SK-N-SH (cell line): Measurements from ENCODE around the gene REEP1. TPM values are rescaled to one million over a fixed set of nuclear protein-coding genes. Genes with fewer than 3 reads are reported as not detected.

Experiments used
- CTCF ChIA-PET: fragments of 300-600, 350-600 bp; formaldehyde crosslinking; extraction: SDS; loops from one replicate; lab custom pipeline; 2021; lab: Yijun Ruan, JAX
- POLR2A ChIA-PET: fragments of 350-600 bp; sonication (Branson Sonifier 250); formaldehyde crosslinking; extraction: SDS; loops from one replicate; lab custom pipeline; 2020; ENCODE audit warnings: antibody characterized with exemption, inconsistent platforms; lab: Yijun Ruan, JAX
- DNase-seq: peaks from one replicate; pipeline ENCODE4 v3.0.0; 2012
- H2AFZ ChIP-seq: fragments of 200-600 bp; sonication (generic); 2 replicates; pipeline ENCODE4 v1.8.1; 2016; ENCODE audit warnings: antibody characterized with exemption, mild to moderate bottlenecking, low read depth
- H3F3A ChIP-seq: fragments of 200-600 bp; sonication (generic); replicated peaks from 2 replicates; pipeline ENCODE3; 2016; ENCODE audit warnings: antibody characterized with exemption, mild to moderate bottlenecking; ENCODE audit not compliant: insufficient read depth
- H3K27ac ChIP-seq, 2 experiments: fragments of 200-500 bp in 1 of 2; fragments of 200-600 bp in 1 of 2; sonication (Bioruptor generic) in 1 of 2; sonication (generic), shearing (Covaris generic) in 1 of 2; 2 replicates each; pipeline versions ENCODE4 v1.5.1 to v1.6.1; 2014 to 2016; ENCODE audit warnings: low read depth in 2 of 2, inconsistent platforms in 1 of 2, low read length in 1 of 2, mild to moderate bottlenecking in 1 of 2, mixed read lengths in 1 of 2
- H3K27me3 ChIP-seq: fragments of 200-600 bp; sonication (generic), shearing (Covaris generic); 2 replicates; pipeline ENCODE4 v1.6.1; 2016; ENCODE audit warnings: mixed run types; ENCODE audit not compliant: insufficient read depth
- H3K36me3 ChIP-seq, 2 experiments: fragments of 200-500 bp in 1 of 2; fragments of 200-600 bp in 1 of 2; sonication (Bioruptor generic) in 1 of 2; sonication (generic) in 1 of 2; replicated peaks in 1 of 2; 2 replicates each; pipeline versions ENCODE3 to v1.5.1; 2014 to 2016; ENCODE audit warnings: low read length in 1 of 2, mild to moderate bottlenecking in 1 of 2; ENCODE audit not compliant: insufficient read depth in 2 of 2, control insufficient read depth in 1 of 2
- H3K4me1 ChIP-seq, 2 experiments: fragments of 200-500 bp in 1 of 2; fragments of 200-600 bp in 1 of 2; sonication (Bioruptor generic) in 1 of 2; sonication (generic), shearing (Covaris generic) in 1 of 2; 2 replicates each; pipeline versions ENCODE4 v1.5.1 to v1.6.1; 2014 to 2016; ENCODE audit warnings: low read depth in 1 of 2, low read length in 1 of 2, mixed run types in 1 of 2; ENCODE audit not compliant: insufficient read depth in 2 of 2, control insufficient read depth in 1 of 2
- H3K4me2 ChIP-seq: fragments of 200-600 bp; sonication (generic), shearing (Covaris generic); 2 replicates; pipeline ENCODE4 v1.6.1; 2017; ENCODE audit warnings: mixed run types
- H3K4me3 ChIP-seq, 2 experiments: fragments of 200-500 bp in 1 of 2; fragments of 200-600 bp in 1 of 2; sonication (Bioruptor generic) in 1 of 2; sonication (generic), shearing (Covaris generic) in 1 of 2; 2 replicates each; pipeline versions ENCODE4 v1.5.1 to v1.8.1; 2014 to 2016; ENCODE audit warnings: low read depth in 2 of 2, inconsistent platforms in 1 of 2, low read length in 1 of 2, mild to moderate bottlenecking in 1 of 2, mixed read lengths in 1 of 2, moderate library complexity in 1 of 2
- H3K79me2 ChIP-seq: fragments of 200-600 bp; sonication (generic); 2 replicates; pipeline ENCODE4 v1.8.1; 2017; ENCODE audit warnings: mild to moderate bottlenecking; ENCODE audit not compliant: insufficient read depth
- H3K9ac ChIP-seq: fragments of 200-600 bp; sonication (generic); 2 replicates; pipeline ENCODE4 v1.6.1; 2017; ENCODE audit warnings: mixed run types
- H3K9me2 ChIP-seq: fragments of 200-600 bp; sonication (generic); 2 replicates; pipeline ENCODE4 v1.6.1; 2017; ENCODE audit warnings: mixed run types
- H3K9me3 ChIP-seq: fragments of 200-600 bp; sonication (generic); 2 replicates; pipeline ENCODE4 v1.6.1; 2017; ENCODE audit warnings: mixed run types, mild to moderate bottlenecking, moderate library complexity
- H4K20me1 ChIP-seq: fragments of 200-600 bp; sonication (generic); 2 replicates; pipeline ENCODE4 v1.6.1; 2017; ENCODE audit warnings: mild to moderate bottlenecking, mixed run types; ENCODE audit not compliant: insufficient read depth
- ELF1 ChIP-seq: IDR thresholded peaks from 2 replicates; pipeline ENCODE4 v1.4.0; 2012
- FOXM1 ChIP-seq: IDR thresholded peaks from 2 replicates; pipeline ENCODE4 v1.4.0; 2012; ENCODE audit warnings: low read depth, mild to moderate bottlenecking
- GABPA ChIP-seq: IDR thresholded peaks from 2 replicates; pipeline ENCODE4 v1.4.0; 2012; ENCODE audit warnings: low read depth, mild to moderate bottlenecking
- JUND ChIP-seq: IDR thresholded peaks from 2 replicates; pipeline ENCODE4 v1.4.0; 2012
- MEF2A ChIP-seq: IDR thresholded peaks from 2 replicates; pipeline ENCODE4 v1.4.0; 2012; ENCODE audit warnings: low read depth, borderline replicate concordance
- MXI1 ChIP-seq: IDR thresholded peaks from 2 replicates; pipeline ENCODE4 v1.6.1; 2012; ENCODE audit warnings: mild to moderate bottlenecking, low read depth, low read length, improper control_type of control experiment
- NRF1 ChIP-seq: IDR thresholded peaks from 2 replicates; pipeline ENCODE4 v1.6.1; 2012; ENCODE audit warnings: low read depth, mild to moderate bottlenecking, low read length
- RAD21 ChIP-seq: IDR thresholded peaks from 2 replicates; pipeline ENCODE4 v1.6.1; 2012; ENCODE audit warnings: mild to moderate bottlenecking, low read length
- RXRA ChIP-seq: IDR thresholded peaks from 2 replicates; pipeline ENCODE4 v1.4.0; 2012; ENCODE audit warnings: low read depth, mild to moderate bottlenecking, borderline replicate concordance
- TAF1 ChIP-seq: IDR thresholded peaks from 2 replicates; pipeline ENCODE4 v1.6.1; 2012; ENCODE audit warnings: low read depth, mild to moderate bottlenecking, low read length, moderate library complexity, borderline replicate concordance
- WGBS: methylation state at CpG from one replicate; pipeline ENCODE4 v1.1.6; 2017; ENCODE audit warnings: low lambda C conversion rate; 5-methylcytosine and 5-hydroxymethylcytosine counted together
- polyA plus RNA-seq, 3 experiments: library from polyadenylated mRNA; depleted of rRNA; stranded (reverse); fragments of >200 nt; gene quantifications; 2 replicates each; pipeline ENCODE4 v1.2.3, GENCODE V29; 2012
- TF ChIP-seq, protein P1 (sequence below): fragments of 200-600 bp; sonication (generic); IDR thresholded peaks from 2 replicates; pipeline ENCODE4 v1.6.1; 2017; ENCODE audit warnings: antibody characterized with exemption, mild to moderate bottlenecking, moderate library complexity
- TF ChIP-seq, protein P2 (sequence below): fragments of 150-350 bp; IDR thresholded peaks from 2 replicates; pipeline ENCODE4 v1.6.1; 2016; ENCODE audit warnings: mild to moderate bottlenecking, low read depth, low read length
- TF ChIP-seq, protein P3 (sequence below): IDR thresholded peaks from 2 replicates; pipeline ENCODE4 v1.4.0; 2012; ENCODE audit warnings: low read depth, borderline replicate concordance
- TF ChIP-seq, protein P4 (sequence below): IDR thresholded peaks from 2 replicates; pipeline ENCODE4 v1.4.0; 2012; ENCODE audit warnings: low read depth, borderline replicate concordance

REEP1 gene
- polyA plus RNA-seq, 1 of the 3 experiments (the other 2 are of a cell fraction): 0.13 TPM

DNA sequence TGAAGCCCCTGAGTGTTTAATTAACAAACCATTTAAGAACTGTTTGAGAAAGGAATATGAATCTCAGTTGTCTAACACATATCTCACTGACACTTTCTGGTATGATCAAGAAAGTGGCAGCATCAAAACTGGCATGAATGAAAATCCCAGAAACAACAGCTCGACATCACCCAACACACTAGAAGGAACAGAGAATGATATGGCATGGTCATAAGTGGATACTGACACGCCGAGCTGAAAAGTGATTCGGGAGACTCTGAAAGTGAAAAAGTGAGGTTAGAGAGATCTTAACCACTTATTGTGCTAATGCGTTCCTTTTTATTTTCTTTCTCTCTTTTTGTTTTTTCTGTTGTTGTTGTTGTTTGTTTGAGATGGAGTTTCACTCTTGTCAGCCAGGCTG lies 100.3 kb downstream of the REEP1 start:
- ChIA-PET CTCF (interaction anchor here (1.2 kb wide), 1 partner anchor 135 kb away, joined by 3 read pairs; no protein-coding TSS in a partner anchor), POLR2A (no interaction called here)
- Histone ChIP-seq H3K4me2 (no peak overlapping the region), H3K9ac (no peak overlapping the region), H3K36me3 (no peaks in the 10 kb centered on the region), H2AFZ (no peak overlapping the region), H3K4me1 (peaks cover 0 to 7% of the 10 kb centered on the region in 2 experiments; a peak in 2 of 4 replicates), H3F3A (no peaks in the 10 kb centered on the region), H3K79me2 (no peaks in the 10 kb centered on the region), H3K27me3 (no peaks in the 10 kb centered on the region; the same call in 1 of the 2 replicates), H3K27ac (no peak overlapping the region), H3K9me3 (no peaks in the 10 kb centered on the region), H3K9me2 (no peaks in the 10 kb centered on the region), H3K4me3 (no peak overlapping the region), H4K20me1 (no peaks in the 10 kb centered on the region)
- 57% methylated on average over 5 of the region's 5 CpGs for WGBS
- DNase-seq: no peak
- no peak for TF ChIP-seq JUND
- TF ChIP-seq RXRA: no peak
- no peak for TF ChIP-seq GABPA
- no peak for TF ChIP-seq FOXM1
- no peak for TF ChIP-seq MXI1
- TF ChIP-seq, protein P1, sequence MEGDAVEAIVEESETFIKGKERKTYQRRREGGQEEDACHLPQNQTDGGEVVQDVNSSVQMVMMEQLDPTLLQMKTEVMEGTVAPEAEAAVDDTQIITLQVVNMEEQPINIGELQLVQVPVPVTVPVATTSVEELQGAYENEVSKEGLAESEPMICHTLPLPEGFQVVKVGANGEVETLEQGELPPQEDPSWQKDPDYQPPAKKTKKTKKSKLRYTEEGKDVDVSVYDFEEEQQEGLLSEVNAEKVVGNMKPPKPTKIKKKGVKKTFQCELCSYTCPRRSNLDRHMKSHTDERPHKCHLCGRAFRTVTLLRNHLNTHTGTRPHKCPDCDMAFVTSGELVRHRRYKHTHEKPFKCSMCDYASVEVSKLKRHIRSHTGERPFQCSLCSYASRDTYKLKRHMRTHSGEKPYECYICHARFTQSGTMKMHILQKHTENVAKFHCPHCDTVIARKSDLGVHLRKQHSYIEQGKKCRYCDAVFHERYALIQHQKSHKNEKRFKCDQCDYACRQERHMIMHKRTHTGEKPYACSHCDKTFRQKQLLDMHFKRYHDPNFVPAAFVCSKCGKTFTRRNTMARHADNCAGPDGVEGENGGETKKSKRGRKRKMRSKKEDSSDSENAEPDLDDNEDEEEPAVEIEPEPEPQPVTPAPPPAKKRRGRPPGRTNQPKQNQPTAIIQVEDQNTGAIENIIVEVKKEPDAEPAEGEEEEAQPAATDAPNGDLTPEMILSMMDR: no peak
- TF ChIP-seq, protein P2, sequence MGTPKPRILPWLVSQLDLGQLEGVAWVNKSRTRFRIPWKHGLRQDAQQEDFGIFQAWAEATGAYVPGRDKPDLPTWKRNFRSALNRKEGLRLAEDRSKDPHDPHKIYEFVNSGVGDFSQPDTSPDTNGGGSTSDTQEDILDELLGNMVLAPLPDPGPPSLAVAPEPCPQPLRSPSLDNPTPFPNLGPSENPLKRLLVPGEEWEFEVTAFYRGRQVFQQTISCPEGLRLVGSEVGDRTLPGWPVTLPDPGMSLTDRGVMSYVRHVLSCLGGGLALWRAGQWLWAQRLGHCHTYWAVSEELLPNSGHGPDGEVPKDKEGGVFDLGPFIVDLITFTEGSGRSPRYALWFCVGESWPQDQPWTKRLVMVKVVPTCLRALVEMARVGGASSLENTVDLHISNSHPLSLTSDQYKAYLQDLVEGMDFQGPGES: no peak
- TF ChIP-seq, protein P3, sequence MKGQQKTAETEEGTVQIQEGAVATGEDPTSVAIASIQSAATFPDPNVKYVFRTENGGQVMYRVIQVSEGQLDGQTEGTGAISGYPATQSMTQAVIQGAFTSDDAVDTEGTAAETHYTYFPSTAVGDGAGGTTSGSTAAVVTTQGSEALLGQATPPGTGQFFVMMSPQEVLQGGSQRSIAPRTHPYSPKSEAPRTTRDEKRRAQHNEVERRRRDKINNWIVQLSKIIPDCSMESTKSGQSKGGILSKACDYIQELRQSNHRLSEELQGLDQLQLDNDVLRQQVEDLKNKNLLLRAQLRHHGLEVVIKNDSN: no peak
- no peak for TF ChIP-seq MEF2A
- no peak for TF ChIP-seq NRF1
- TF ChIP-seq RAD21: no peak
- TF ChIP-seq TAF1: no peak
- TF ChIP-seq ELF1: no peak
- TF ChIP-seq, protein P4, sequence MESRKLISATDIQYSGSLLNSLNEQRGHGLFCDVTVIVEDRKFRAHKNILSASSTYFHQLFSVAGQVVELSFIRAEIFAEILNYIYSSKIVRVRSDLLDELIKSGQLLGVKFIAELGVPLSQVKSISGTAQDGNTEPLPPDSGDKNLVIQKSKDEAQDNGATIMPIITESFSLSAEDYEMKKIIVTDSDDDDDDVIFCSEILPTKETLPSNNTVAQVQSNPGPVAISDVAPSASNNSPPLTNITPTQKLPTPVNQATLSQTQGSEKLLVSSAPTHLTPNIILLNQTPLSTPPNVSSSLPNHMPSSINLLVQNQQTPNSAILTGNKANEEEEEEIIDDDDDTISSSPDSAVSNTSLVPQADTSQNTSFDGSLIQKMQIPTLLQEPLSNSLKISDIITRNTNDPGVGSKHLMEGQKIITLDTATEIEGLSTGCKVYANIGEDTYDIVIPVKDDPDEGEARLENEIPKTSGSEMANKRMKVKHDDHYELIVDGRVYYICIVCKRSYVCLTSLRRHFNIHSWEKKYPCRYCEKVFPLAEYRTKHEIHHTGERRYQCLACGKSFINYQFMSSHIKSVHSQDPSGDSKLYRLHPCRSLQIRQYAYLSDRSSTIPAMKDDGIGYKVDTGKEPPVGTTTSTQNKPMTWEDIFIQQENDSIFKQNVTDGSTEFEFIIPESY: no peak
